ENCODE data around the gene ERI3.

GRCh38 chr1:44289530-44289929, 65.5 kb downstream of the ERI3 start:
- TF ChIP-seq POLR2AphosphoS5 (IDR thresholded peaks at IDR 0.05; ENCODE audit: low read depth) (no peak), CTCF (IDR thresholded peaks at IDR 0.05; ENCODE audit: insufficient read depth, low read length) (no peak), SPI1 (IDR thresholded peaks at IDR 0.05; ENCODE audit: borderline replicate concordance, low read depth) (no peak)
